ENCODE data around the gene ZNF787.

ZNF787 gene

DNA sequence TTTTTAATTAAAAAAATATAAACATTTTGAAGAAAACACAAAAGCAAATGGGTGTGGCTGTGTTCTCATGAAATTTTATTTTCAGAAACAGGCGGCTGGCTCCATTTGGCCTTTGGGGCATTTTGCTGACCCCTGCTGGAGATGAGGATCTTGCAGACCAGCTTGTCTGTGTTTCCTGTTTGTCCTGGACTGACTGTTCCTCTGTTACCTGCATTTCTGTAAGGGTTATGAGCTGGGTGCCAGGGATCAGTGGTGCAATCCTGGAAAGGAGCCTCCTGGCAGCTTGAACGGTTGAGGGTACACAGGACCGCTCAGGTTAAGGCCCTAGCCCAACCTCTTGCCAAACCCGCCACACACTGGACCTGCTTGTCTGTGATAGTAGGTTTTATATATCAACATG is 49.9 kb downstream of the ZNF787 start:
- no peaks in the 10 kb centered on the region for H3K4me1 ChIP-seq (ENCODE audit: control insufficient read depth, low read depth, low read length)
- H3K36me3 ChIP-seq (ENCODE audit: control insufficient read depth, low read depth, low read length): no peaks in the 10 kb centered on the region
- no peak overlapping the region for H3K27ac ChIP-seq (ENCODE audit: low read length)
- no peak overlapping the region for H3K4me3 ChIP-seq (ENCODE audit: low read length)
- no peaks in the 10 kb centered on the region for H3K9me3 ChIP-seq (ENCODE audit: control insufficient read depth, low read depth, low read length)
- H3K27me3 ChIP-seq (ENCODE audit: control insufficient read depth, insufficient read depth, low read length): peaks cover 4% of the 10 kb centered on the region
- no peak overlapping the region for H3K9ac ChIP-seq (ENCODE audit: low read length)

DNA sequence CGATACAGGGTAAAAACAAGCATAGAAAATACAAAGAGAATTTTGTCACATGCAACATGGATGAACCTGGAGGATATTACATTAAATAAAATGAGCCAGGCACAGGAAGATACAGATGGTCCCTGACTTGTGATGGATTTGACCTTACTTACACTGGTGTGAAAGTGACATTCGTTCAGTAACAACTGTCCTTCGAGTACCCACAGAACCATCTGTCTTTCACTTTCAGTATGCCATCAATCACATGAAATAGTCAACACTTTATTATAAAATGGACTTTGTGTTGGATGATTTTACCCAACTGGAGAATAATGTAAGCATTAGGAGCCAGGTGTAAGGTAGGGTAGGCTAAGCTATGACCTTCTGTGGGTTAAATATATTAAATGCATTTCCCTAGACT is 51.5 kb downstream of the ZNF787 start:
- Histone ChIP-seq H3K27me3 (ENCODE audit: control insufficient read depth, insufficient read depth, low read length) (peaks cover 4% of the 10 kb centered on the region), H3K4me3 (ENCODE audit: low read length) (no peak overlapping the region), H3K9ac (ENCODE audit: low read length) (no peak overlapping the region), H3K27ac (ENCODE audit: low read length) (no peak overlapping the region), H3K9me3 (ENCODE audit: control insufficient read depth, low read depth, low read length) (no peaks in the 10 kb centered on the region), H3K4me1 (ENCODE audit: control insufficient read depth, low read depth, low read length) (no peaks in the 10 kb centered on the region), H3K36me3 (ENCODE audit: control insufficient read depth, low read depth, low read length) (no peaks in the 10 kb centered on the region)

GRCh38 chr19:56066152-56067023 is 54.7 kb downstream of the ZNF787 start:
- H3K9ac ChIP-seq (ENCODE audit: low read length): no peak overlapping the region
- peaks cover 4% of the 10 kb centered on the region for H3K27me3 ChIP-seq (ENCODE audit: control insufficient read depth, insufficient read depth, low read length)
- no peak overlapping the region for H3K4me3 ChIP-seq (ENCODE audit: low read length)
- no peak overlapping the region for H3K27ac ChIP-seq (ENCODE audit: low read length)
- H3K9me3 ChIP-seq (ENCODE audit: control insufficient read depth, low read depth, low read length): peaks cover 9% of the 10 kb centered on the region
- no peaks in the 10 kb centered on the region for H3K36me3 ChIP-seq (ENCODE audit: control insufficient read depth, low read depth, low read length)
- H3K4me1 ChIP-seq (ENCODE audit: control insufficient read depth, low read depth, low read length): no peaks in the 10 kb centered on the region

DNA sequence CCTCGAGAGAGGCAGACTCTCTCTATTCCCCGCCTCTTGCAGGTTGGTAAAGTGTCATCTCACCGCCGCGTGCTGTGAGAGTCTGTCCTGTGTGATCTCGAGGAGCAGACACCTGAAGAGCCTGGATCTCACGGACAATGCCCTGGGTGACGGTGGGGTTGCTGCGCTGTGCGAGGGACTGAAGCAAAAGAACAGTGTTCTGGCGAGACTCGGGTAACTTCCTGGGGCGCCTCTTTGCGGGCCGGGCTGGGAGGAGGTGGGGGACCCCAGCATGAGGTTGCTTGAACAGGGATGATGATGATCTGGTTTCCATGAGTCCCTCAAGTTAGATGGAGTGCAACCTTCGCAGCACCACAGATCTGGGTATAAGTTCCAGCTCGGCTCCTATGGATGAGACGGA is 67.5 kb downstream of the ZNF787 start:
- Histone ChIP-seq H3K9me3 (ENCODE audit: control insufficient read depth, low read depth, low read length) (peaks cover 31% of the 10 kb centered on the region), H3K4me3 (ENCODE audit: low read length) (no peak overlapping the region), H3K4me1 (ENCODE audit: control insufficient read depth, low read depth, low read length) (no peaks in the 10 kb centered on the region), H3K9ac (ENCODE audit: low read length) (no peak overlapping the region), H3K36me3 (ENCODE audit: control insufficient read depth, low read depth, low read length) (no peaks in the 10 kb centered on the region), H3K27ac (ENCODE audit: low read length) (no peak overlapping the region), H3K27me3 (ENCODE audit: control insufficient read depth, insufficient read depth, low read length) (no peaks in the 10 kb centered on the region)

Measured in iPS-18a (cell line).